H1 (cell line): ENCODE measurements around the gene ROS1. TPM values are rescaled to one million over a fixed set of nuclear protein-coding genes. Genes with fewer than 3 reads are reported as not detected.

Experiments used
- JUN ChIP-seq: IDR thresholded peaks from 2 replicates; pipeline ENCODE4 v1.6.1; 2011; ENCODE audit warnings: low read depth, mild to moderate bottlenecking, improper control_type of control experiment, low read length
- KDM1A ChIP-seq: fragments of 200-600, 300-600 bp; sonication (generic); IDR thresholded peaks from 2 replicates; pipeline ENCODE4 v1.7.1; 2016; ENCODE audit warnings: mild to moderate bottlenecking, low read length, borderline replicate concordance
- POLR2A ChIP-seq, 2 experiments: IDR thresholded peaks; 1 replicate in 1 of 2; 2 replicates in 1 of 2; pipeline ENCODE4 v1.6.1; 2011; ENCODE audit warnings: low read depth in 2 of 2, low read length in 2 of 2, mild to moderate bottlenecking in 2 of 2; ENCODE audit errors: control extremely low read depth in 1 of 2
- SP4 ChIP-seq: IDR thresholded peaks from 2 replicates; pipeline ENCODE4 v1.6.1; 2012; ENCODE audit warnings: low read length, inconsistent platforms
- polyA plus RNA-seq, 7 experiments: library from polyadenylated mRNA; depleted of rRNA in 3 of 7; stranded (reverse) in 5 of 7; unstranded in 2 of 7; fragments of >200 nt in 5 of 7; fragments of 200-250 nt in 2 of 7; gene quantifications; 1 replicate in 5 of 7; 2 replicates in 1 of 7; 4 replicates in 1 of 7; pipeline versions ENCODE4 v1.2.1 to v1.2.3, GENCODE V29; 2011 to 2013; ENCODE audit warnings: missing spikeins in 2 of 7, mixed read lengths in 2 of 7
- total RNA-seq: library from RNA; stranded (reverse); fragmentation: NEBNext Ultra II Directional; extraction: Animal tissue kit (Norgen Biotek cat#: 25700); gene quantifications from 2 replicates; pipeline ENCODE4 v1.2.1, GENCODE V29; 2021

The ROS1 gene
- total and polyA plus RNA-seq, 2 of the 8 experiments (the other 6 are each of a cell fraction or from before 2014, with no cell fraction given): not detected

- TF ChIP-seq KDM1A: no peak
- no peak for TF ChIP-seq JUN
- TF ChIP-seq POLR2A (IDR thresholded peaks at IDR 0.05; ENCODE audit: control extremely low read depth in 1 of 2, low read depth in 2 of 2, low read length in 2 of 2): no peak
- no peak for TF ChIP-seq SP4
Observed at GRCh38 chr6:117469791-117470190, 44.0 kb upstream of the ROS1 start (continued).
